GM12864 (cell line): Measurements from ENCODE around the gene MLH1.

Source experiments
- DNase-seq: peaks from one replicate; pipeline ENCODE4 v3.0.0-alpha.2; 2011; ENCODE audit warnings: low read depth
- H3K4me3 ChIP-seq: 2 replicates; pipeline ENCODE4 v1.5.1; 2011; ENCODE audit warnings: mild to moderate bottlenecking, low read depth, low read length, control low read depth
- CTCF ChIP-seq: IDR thresholded peaks from 2 replicates; pipeline ENCODE4 v1.5.1; 2011; ENCODE audit warnings: low read depth, mild to moderate bottlenecking, moderate library complexity, low read length, control low read depth, inconsistent platforms; ENCODE audit errors: missing control alignments

MLH1 gene

GRCh38 chr3:37058117-37058516 is 64.8 kb downstream of the MLH1 start:
- TF ChIP-seq CTCF, result no peak
- no peak for DNase-seq
- H3K4me3 ChIP-seq, result no peak overlapping the region

GRCh38 chr3:37064747-37065146 is 71.4 kb downstream of the MLH1 start:
- TF ChIP-seq CTCF, result no peak
- DNase-seq, result no peak
- no peak overlapping the region for H3K4me3 ChIP-seq

GRCh38 chr3:37067577-37067976 is 74.3 kb downstream of the MLH1 start:
- no peak for DNase-seq

GRCh38 chr3:37068031-37068430 is 74.7 kb downstream of the MLH1 start:
- DNase-seq, result no peak
- H3K4me3 ChIP-seq, result no peak overlapping the region
- no peak for TF ChIP-seq CTCF

More at GRCh38 chr3:37067577-37067976, 74.3 kb downstream of the MLH1 start:
- no peak for TF ChIP-seq CTCF
- no peak overlapping the region for H3K4me3 ChIP-seq

- no peak for DNase-seq
- no peak for TF ChIP-seq CTCF
- no peak overlapping the region for H3K4me3 ChIP-seq
Observed at GRCh38 chr3:37071921-37072320, 78.6 kb downstream of the MLH1 start.

- no peak for DNase-seq
- H3K4me3 ChIP-seq, result no peak overlapping the region
- no peak for TF ChIP-seq CTCF
Observed at GRCh38 chr3:37072892-37073291, 79.6 kb downstream of the MLH1 start.

- no peak for TF ChIP-seq CTCF
- H3K4me3 ChIP-seq, result no peak overlapping the region
- DNase-seq, result no peak
Observed at GRCh38 chr3:37074178-37074577, 80.9 kb downstream of the MLH1 start.
